Hippocampal formation (tissue), 2 donors: Measurements from ENCODE around the gene TMPRSS12.
"Not testable (repeated sequence)": the region's sequence is repeated elsewhere in the genome, so short reads cannot be mapped to it uniquely, and the experiment has no call there.

Source experiments
- DNase-seq, 2 donors: peaks; one replicate each; lab custom pipeline; 2025; lab: John Stamatoyannopoulos, UW

TMPRSS12 gene

GRCh38 chr12:50859621-50860310 is 17.0 kb downstream of the TMPRSS12 start:
- no peak for DNase-seq

DNA sequence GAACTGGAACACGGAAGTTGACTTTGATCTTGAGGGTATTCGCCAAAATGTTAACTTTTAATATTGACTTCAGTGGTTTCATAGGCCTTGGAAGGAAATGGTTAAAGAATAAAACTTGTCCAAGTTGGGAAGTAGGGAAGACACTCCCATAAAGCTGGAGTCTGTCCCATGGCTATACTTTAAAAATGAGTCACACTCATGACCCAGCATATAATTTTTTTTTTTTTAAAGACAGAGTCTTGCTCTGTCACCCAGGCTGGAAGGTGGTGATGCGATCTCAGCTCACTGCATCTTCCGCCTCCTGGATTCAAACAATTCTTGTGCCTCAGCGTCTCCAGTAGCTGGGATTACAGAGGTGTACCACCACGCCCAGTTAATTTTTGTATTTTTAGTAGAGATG is 19.6 kb downstream of the TMPRSS12 start:
- no peak for DNase-seq

GRCh38 chr12:50865266-50865665 is 22.5 kb downstream of the TMPRSS12 start:
- no peak for DNase-seq

GRCh38 chr12:50868881-50869280 is 26.2 kb downstream of the TMPRSS12 start:
- not testable (repeated sequence) for DNase-seq

GRCh38 chr12:50882563-50882962 is 39.8 kb downstream of the TMPRSS12 start:
- DNase-seq, result no peak

GRCh38 chr12:50887191-50887590 is 44.5 kb downstream of the TMPRSS12 start:
- DNase-seq, result no peak

- no peak for DNase-seq
Measured at GRCh38 chr12:50888666-50889065, 45.9 kb downstream of the TMPRSS12 start.

- no peak for DNase-seq
Measured at GRCh38 chr12:50894241-50894640, 51.5 kb downstream of the TMPRSS12 start.

DNA sequence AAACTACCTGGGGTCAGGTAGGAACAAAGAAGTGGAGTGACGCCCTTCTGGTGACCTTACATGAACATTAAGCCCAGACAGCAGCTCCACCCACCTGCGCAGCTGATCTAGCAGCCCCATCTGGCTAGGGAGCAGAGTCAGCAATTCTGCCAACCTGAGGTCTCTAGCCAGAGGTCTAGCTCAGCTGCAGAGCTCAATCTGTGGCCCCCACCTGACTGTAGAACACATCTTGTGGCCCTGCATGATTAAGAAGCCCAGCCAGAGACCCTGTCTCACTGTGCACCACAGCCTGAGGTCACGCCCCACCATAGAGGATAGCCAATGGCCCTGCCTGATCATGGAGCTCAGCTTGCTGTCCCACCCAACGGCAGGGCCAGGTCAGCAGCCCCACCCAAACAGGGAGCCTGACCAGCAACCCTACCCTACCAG is 59.0 kb downstream of the TMPRSS12 start:
- DNase-seq, result no peak

GRCh38 chr12:50908479-50908878 is 65.8 kb downstream of the TMPRSS12 start:
- not testable (repeated sequence) for DNase-seq

- not testable (repeated sequence) for DNase-seq
Measured at GRCh38 chr12:50912361-50912760, 69.6 kb downstream of the TMPRSS12 start.

DNA sequence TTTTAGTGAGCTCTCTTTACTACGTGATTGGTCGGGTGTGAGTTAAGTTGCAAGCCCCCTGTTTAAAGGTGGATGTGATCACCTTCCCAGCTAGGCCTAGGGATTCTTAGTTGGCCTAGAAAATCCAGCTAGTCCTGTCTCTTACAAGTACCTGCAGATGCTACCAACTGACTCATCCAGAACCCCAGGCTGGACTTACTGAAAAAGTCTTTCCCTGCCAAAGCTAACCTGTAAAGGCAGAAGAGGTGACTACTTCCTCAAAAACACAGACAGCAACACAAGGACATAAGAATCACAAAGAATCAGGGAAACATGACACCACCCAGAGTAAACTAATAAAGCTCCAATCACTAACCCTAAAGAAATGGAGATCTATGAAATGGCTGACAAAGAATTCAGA is 70.5 kb downstream of the TMPRSS12 start:
- no peak for DNase-seq

- DNase-seq, result no peak
Measured at GRCh38 chr12:50914872-50915484, 72.3 kb downstream of the TMPRSS12 start.

GRCh38 chr12:50916292-50916691 is 73.6 kb downstream of the TMPRSS12 start:
- no peak for DNase-seq

DNA sequence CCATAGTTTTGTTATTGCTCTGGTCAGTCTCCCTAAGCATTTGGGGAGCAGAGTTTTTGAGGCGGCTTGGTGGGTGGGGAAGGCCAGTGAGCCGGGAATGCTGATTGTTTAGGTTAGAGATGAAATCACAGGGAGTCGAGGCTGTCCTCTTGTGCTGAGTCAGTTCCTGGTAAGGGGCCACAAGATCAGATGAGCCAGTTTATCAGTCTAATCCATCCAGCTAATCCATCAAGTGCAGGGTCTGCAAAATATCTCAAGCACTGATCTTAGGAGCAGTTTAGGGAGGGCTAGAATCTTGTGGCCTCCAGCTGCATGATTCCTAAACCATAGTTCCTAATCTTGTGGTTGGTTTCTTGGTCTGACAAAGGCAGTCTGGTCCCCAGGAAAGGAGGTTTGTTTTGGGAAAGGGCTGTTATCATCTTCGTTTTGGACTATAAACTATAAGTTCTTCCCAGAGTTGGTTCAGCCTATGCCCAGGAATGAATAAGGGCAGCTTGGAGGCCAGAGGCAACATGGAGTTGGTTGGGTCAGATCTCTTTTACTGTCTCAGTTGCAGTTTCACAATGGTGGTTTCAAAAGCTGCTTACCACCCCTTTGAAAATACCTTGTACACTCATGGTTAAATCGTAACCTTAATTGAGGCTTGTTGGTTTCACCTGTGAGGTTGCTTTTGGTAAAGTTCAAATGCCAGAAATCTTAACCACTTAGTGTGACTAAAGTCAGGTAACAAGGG is 76.0 kb downstream of the TMPRSS12 start:
- no peak for DNase-seq

- DNase-seq, result no peak
Measured at GRCh38 chr12:50922820-50923219, 80.1 kb downstream of the TMPRSS12 start.

DNA sequence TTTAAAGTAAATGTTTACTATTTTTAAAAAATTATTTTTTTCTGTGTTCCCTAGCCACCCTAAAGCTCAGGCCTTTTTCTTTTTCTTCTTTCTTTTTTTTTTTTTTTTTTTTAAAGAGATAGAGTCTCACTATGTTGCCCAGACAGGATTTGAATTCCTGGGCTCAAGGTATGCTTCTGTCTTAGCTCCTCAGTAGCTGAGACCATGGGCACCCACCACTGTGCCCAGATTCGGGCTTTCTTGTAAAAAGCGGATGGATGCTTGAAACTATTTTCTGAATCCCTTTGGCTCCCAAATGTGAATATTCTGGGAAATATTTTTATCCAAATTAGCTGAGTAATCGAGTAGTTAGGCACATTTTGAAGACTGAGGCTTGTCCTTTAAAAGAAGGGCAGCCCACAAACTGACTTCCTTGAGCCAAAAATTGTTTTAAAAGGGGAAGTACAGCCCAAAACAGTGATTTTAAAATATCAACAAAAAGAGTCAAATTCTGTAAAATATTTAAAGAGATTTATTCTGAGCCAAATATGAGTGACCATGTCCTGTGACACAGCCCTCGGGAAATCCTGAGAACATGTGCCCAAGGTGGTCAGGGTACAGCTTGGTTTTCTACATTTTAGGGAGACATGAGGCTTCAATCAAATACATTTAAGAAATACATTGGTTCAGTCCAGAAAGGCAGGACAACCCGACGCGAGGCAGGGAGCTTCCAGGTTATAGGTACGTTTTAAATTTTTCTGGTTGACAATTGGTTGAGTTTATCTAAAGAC is 80.8 kb downstream of the TMPRSS12 start:
- no peak for DNase-seq

DNA sequence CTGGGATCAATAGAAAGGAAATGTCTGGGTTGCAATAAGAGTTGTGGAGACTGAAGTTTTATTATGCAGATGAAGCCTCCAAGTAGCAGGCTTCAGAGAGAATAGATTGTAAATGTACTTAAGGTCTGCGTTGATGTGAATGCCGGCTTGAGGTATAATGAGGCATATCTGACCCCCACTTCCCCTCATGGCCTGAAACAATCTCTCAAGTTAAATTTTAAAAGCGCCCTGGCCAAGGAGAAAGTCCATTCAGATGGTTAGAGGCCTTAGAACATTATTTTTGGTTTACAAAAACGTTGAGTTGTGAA is 81.4 kb downstream of the TMPRSS12 start:
- no peak for DNase-seq

- peak; percentile 83 to 98 for DNase-seq
Measured at GRCh38 chr12:50924439-50925341, 82.0 kb downstream of the TMPRSS12 start.

GRCh38 chr12:50925342-50925651 is 82.6 kb downstream of the TMPRSS12 start:
- no peak for DNase-seq

- no peak for DNase-seq
Measured at GRCh38 chr12:50925920-50926319, 83.2 kb downstream of the TMPRSS12 start.

- DNase-seq, result no peak
Measured at GRCh38 chr12:50926415-50926814, 83.7 kb downstream of the TMPRSS12 start.
